Suprapubic skin (tissue), 4 donors: ENCODE measurements around the gene TLR3. TPM values are rescaled to one million over a fixed set of nuclear protein-coding genes. Genes with fewer than 3 reads are reported as not detected.

Experiments used
- DNase-seq, 2 donors: peaks; one replicate each; pipeline ENCODE4 v3.0.0-alpha.2; 2019; ENCODE audit warnings: low spot score in 2 of 2
- H3K27ac ChIP-seq: fragments of 200-600 bp; sonication (generic); one replicate; pipeline ENCODE4 v1.5.1; 2019
- H3K27me3 ChIP-seq: fragments of 200-600 bp; sonication (generic); one replicate; pipeline ENCODE4 v1.5.1; 2019
- H3K36me3 ChIP-seq: fragments of 200-600 bp; sonication (generic); one replicate; pipeline ENCODE4 v1.5.1; 2019
- H3K4me1 ChIP-seq: fragments of 200-600 bp; sonication (generic); one replicate; pipeline ENCODE4 v1.5.1; 2019
- H3K4me3 ChIP-seq: fragments of 200-600 bp; sonication (generic); one replicate; pipeline ENCODE4 v1.5.1; 2019; ENCODE audit warnings: mild to moderate bottlenecking
- H3K9me3 ChIP-seq: fragments of 200-600 bp; sonication (generic); one replicate; pipeline ENCODE4 v1.5.1; 2019
- CTCF ChIP-seq, 2 donors: fragments of 200-600 bp in 1 of 2; fragments of 450-650 bp in 1 of 2; sonication (generic) in 1 of 2; IDR thresholded peaks; one replicate each; pipeline ENCODE4 v1.5.1; 2016 to 2019; ENCODE audit warnings: antibody characterized with exemption in 2 of 2, mild to moderate bottlenecking in 1 of 2, moderate library complexity in 1 of 2
- EP300 ChIP-seq: sonication (generic); formaldehyde crosslinking; IDR thresholded peaks from one replicate; pipeline ENCODE4 v1.6.1; 2017; ENCODE audit warnings: antibody characterized with exemption
- POLR2A ChIP-seq, 2 donors: fragments of 450-650 bp; IDR thresholded peaks; one replicate each; pipeline ENCODE4 v1.6.1; 2017; ENCODE audit warnings: antibody characterized with exemption in 2 of 2, mild to moderate bottlenecking in 2 of 2, moderate library complexity in 2 of 2
- POLR2AphosphoS5 ChIP-seq, 3 donors: sonication (generic); formaldehyde crosslinking; IDR thresholded peaks; one replicate each; pipeline ENCODE4 v1.6.1; 2017; ENCODE audit warnings: antibody characterized with exemption in 3 of 3
- WGBS: methylation state at CpG from one replicate; pipeline ENCODE4 v1.1.5; 2018; 5-methylcytosine and 5-hydroxymethylcytosine counted together
- total RNA-seq, 4 donors: library from RNA; depleted of rRNA; stranded (reverse); fragments of >200 nt; gene quantifications; one replicate each; pipeline ENCODE4 v1.1.0, GENCODE V29; 2016

TLR3 gene
- total RNA-seq, 4 donors from 2014 or later = 3.1 to 6.1 (median 4.4) TPM

GRCh38 chr4:186134861-186135260 lies 65.9 kb downstream of the TLR3 start:
- DNase-seq = no peak
- H3K27ac ChIP-seq = no peak overlapping the region
- no peak overlapping the region for H3K4me3 ChIP-seq
- TF ChIP-seq POLR2A (IDR thresholded peaks at IDR 0.05) (no peak), CTCF (IDR thresholded peaks at IDR 0.05) (no peak), POLR2AphosphoS5 (IDR thresholded peaks at IDR 0.05) (no peak), EP300 (no peak)
- 86% methylated on average over 11 of the region's 11 CpGs for WGBS
- no peaks in the 10 kb centered on the region for H3K27me3 ChIP-seq
- no peaks in the 10 kb centered on the region for H3K9me3 ChIP-seq
- no peaks in the 10 kb centered on the region for H3K36me3 ChIP-seq
- no peaks in the 10 kb centered on the region for H3K4me1 ChIP-seq

GRCh38 chr4:186137196-186137794 lies 68.3 kb downstream of the TLR3 start:
- H3K27ac ChIP-seq = no peak overlapping the region
- no peaks in the 10 kb centered on the region for H3K27me3 ChIP-seq
- DNase-seq = no peak
- no peaks in the 10 kb centered on the region for H3K4me1 ChIP-seq
- no peak for TF ChIP-seq EP300
- TF ChIP-seq CTCF (IDR thresholded peaks at IDR 0.05) = peak; percentile 13 to 58
- no peak overlapping the region for H3K4me3 ChIP-seq
- H3K9me3 ChIP-seq = no peaks in the 10 kb centered on the region
- 71% methylated on average over 6 of the region's 6 CpGs for WGBS
- H3K36me3 ChIP-seq = no peaks in the 10 kb centered on the region

Other genes with a start within 250 kb of the TLR3 start
- 1 to 10 TPM; 2.9 to 4.3 (median 3.8) TPM for gene FAM149A, start 35.5 kb downstream of the TLR3 start, total RNA-seq
- 10 to 100 TPM in 1 of 4 donors, 1 to 10 TPM in 3; 7.0 to 12.1 (median 7.9) TPM for gene CYP4V2, start 122.4 kb downstream of the TLR3 start, total RNA-seq
- not detected for gene KLKB1, start 158.4 kb downstream of the TLR3 start, total RNA-seq
- gene F11, start 197.0 kb downstream of the TLR3 start, total RNA-seq = under 1 TPM in 1 of 4 donors, not detected in 3; 0.51 TPM